NCI-H146 treated with DMSO at 0.1 percent for 48 hours (cell line): ENCODE measurements around the gene GOLGA6A.
"Not testable (repeated sequence)": the region's sequence is repeated elsewhere in the genome, so short reads cannot be mapped to it uniquely, and the experiment has no call there.

Experiments used
- DNase-seq: peaks from one replicate; lab custom pipeline; 2025; ENCODE audit not compliant: unreplicated experiment; lab: John Stamatoyannopoulos, UW

GOLGA6A gene

GRCh38 chr15:74099963-74100733 is 17.8 kb upstream of the GOLGA6A start:
- DNase-seq: not testable (repeated sequence)

- not testable (repeated sequence) for DNase-seq
Observed at GRCh38 chr15:74096753-74097474, 14.6 kb upstream of the GOLGA6A start.

GRCh38 chr15:74095610-74096009 is 13.3 kb upstream of the GOLGA6A start:
- DNase-seq: not testable (repeated sequence)

- DNase-seq: not testable (repeated sequence)
Observed at GRCh38 chr15:74094567-74094966, 12.2 kb upstream of the GOLGA6A start.

GRCh38 chr15:74075781-74076180 is 6.6 kb downstream of the GOLGA6A start:
- not testable (repeated sequence) for DNase-seq

- not testable (repeated sequence) for DNase-seq
Observed at GRCh38 chr15:74072614-74073337, 9.6 kb downstream of the GOLGA6A start.

- DNase-seq: not testable (repeated sequence)
Observed at GRCh38 chr15:74072132-74072531, 10.2 kb downstream of the GOLGA6A start.

- not testable (repeated sequence) for DNase-seq
Observed at GRCh38 chr15:74071645-74072044, 10.7 kb downstream of the GOLGA6A start.

GRCh38 chr15:74065684-74066411 is 16.5 kb downstream of the GOLGA6A start:
- not testable (repeated sequence) for DNase-seq

GRCh38 chr15:74064822-74065221 is 17.5 kb downstream of the GOLGA6A start:
- not testable (repeated sequence) for DNase-seq

GRCh38 chr15:74064183-74064582 is 18.2 kb downstream of the GOLGA6A start:
- DNase-seq: not testable (repeated sequence)

GRCh38 chr15:74063425-74064146 is 18.8 kb downstream of the GOLGA6A start:
- DNase-seq: not testable (repeated sequence)

GRCh38 chr15:74062671-74063070 is 19.7 kb downstream of the GOLGA6A start:
- no peak for DNase-seq

- no peak for DNase-seq
Observed at GRCh38 chr15:74062236-74062635, 20.1 kb downstream of the GOLGA6A start.

- DNase-seq: no peak
Observed at GRCh38 chr15:74060251-74060650, 22.1 kb downstream of the GOLGA6A start.

- not testable (repeated sequence) for DNase-seq
Observed at GRCh38 chr15:74059050-74059833, 23.1 kb downstream of the GOLGA6A start.

GRCh38 chr15:74056330-74056729 is 26.0 kb downstream of the GOLGA6A start:
- DNase-seq: not testable (repeated sequence)

- DNase-seq: no peak
Observed at GRCh38 chr15:74055804-74056203, 26.5 kb downstream of the GOLGA6A start.

- DNase-seq: peak; percentile 3
Observed at GRCh38 chr15:74053941-74054529, 28.3 kb downstream of the GOLGA6A start.
